D341Med (cell line): ENCODE measurements around the gene CYP26B1.

Experiments
- DNase-seq: peaks from one replicate; pipeline ENCODE4 v3.0.0; 2012; ENCODE audit warnings: low spot score

Gene CYP26B1

GRCh38 chr2:72141032-72141645 lies 6.5 kb downstream of the CYP26B1 start:
- no peak for DNase-seq

DNA sequence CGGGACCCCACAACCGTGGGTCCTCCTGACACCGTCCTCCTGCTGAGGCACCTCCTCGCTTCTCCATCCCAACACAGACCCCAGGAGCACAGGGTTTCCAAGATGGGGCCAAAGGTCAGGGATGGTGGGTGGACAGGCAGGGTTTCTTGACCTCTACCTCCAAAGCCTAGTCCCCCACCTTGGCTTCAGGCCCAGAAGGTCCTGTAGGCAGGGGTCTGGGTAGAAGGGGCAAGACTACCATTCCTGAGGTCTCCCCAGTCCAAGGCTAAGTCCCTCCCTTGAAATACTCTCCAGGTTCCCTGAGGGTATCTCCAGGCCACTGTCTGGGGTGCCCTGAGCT lies 7.1 kb downstream of the CYP26B1 start:
- no peak for DNase-seq

- DNase-seq: no peak
These were observed 7.6 kb downstream of the CYP26B1 start for GRCh38 chr2:72139874-72140620.

- DNase-seq: no peak
These were observed 8.2 kb downstream of the CYP26B1 start for GRCh38 chr2:72139471-72139873.

DNA sequence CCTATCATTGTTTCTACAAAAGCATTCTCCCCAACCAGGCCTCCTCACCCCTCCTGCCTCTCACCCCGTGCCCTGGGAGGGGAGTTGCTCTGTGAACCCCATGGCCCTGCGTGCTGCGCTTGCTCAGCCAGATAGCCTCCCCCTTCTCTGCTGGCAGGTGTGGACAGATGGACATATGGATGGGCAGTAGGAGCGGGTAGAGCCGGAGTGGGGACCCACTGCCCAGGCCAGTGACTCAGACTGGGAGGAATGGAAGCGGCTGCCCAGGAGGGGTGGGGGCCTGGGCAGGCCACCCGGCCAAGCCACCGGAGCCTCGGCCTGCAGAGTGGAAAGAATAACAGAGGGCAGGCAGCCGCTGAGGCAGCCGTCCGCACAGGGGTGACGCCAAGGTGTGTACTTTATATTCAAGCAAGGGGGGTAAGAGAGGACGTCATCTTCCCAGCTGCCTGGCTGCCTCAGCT lies 8.7 kb downstream of the CYP26B1 start:
- no peak for DNase-seq

DNA sequence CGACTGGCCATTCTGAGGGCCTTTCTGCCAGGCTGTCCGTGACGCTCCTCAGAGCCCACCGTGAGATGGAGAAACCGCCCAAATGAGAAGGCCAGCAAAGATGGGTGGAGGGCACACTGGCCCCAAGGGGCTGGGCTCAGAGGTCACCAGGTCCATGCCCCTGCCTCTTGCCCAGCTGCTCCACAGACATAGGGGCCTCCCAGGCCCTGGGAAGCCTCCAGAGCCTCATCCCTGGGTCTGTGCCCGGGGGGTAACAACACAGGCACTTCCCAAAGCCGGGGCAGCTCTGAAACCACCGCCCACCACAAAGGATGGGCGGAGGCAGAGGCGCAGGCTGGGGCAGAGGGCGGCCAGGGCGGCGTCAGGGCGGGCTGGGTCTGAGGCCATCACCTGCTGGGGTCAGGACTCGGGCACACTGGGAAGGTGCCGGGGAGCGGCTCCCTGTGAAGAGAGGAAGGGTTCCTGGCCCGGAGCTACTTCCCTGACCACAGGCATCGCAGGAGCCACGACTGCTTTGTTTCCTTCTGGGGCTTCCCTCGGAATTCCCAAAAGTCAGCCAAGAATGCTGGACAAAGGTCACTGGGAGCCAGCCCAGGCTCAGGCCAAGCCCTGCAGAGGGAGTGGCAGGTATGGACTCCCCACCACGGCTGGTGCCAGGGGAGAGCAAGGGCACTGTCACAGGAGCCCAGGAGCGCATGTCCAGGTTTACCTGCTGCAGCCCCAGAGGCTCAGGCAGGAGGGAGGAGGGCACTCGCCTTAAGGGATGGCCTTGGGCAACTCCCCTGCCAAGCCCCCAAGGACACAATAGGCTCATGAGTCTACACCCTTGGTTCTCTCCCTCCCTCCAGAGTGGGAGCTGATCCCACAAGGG lies 9.4 kb downstream of the CYP26B1 start:
- no peak for DNase-seq

- DNase-seq: peak; percentile 80
These were observed 10.1 kb downstream of the CYP26B1 start for GRCh38 chr2:72137498-72138010.

- no peak for DNase-seq
These were observed 10.6 kb downstream of the CYP26B1 start for GRCh38 chr2:72136933-72137497.

DNA sequence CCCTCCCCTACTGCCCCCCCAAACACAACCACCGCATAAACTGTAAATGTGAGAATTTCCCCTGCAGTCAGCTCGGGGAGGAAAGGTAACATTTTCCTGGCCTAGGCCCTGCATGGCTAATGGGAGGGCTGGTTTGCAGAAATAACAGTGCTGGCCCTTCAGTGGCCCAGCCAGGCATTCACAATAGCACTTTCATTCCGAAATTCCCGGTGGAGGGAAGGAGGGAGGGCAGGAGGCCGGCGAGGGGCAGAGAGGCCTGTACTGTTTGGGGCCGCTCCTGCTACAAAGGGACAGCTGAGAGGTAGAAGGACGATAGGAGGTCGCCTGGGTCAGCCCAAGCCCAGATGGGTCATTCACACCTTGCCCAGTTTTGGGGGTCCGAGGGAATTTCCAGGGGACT lies 11.3 kb downstream of the CYP26B1 start:
- no peak for DNase-seq

- DNase-seq: no peak
These were observed 11.7 kb downstream of the CYP26B1 start for GRCh38 chr2:72135921-72136320.

DNA sequence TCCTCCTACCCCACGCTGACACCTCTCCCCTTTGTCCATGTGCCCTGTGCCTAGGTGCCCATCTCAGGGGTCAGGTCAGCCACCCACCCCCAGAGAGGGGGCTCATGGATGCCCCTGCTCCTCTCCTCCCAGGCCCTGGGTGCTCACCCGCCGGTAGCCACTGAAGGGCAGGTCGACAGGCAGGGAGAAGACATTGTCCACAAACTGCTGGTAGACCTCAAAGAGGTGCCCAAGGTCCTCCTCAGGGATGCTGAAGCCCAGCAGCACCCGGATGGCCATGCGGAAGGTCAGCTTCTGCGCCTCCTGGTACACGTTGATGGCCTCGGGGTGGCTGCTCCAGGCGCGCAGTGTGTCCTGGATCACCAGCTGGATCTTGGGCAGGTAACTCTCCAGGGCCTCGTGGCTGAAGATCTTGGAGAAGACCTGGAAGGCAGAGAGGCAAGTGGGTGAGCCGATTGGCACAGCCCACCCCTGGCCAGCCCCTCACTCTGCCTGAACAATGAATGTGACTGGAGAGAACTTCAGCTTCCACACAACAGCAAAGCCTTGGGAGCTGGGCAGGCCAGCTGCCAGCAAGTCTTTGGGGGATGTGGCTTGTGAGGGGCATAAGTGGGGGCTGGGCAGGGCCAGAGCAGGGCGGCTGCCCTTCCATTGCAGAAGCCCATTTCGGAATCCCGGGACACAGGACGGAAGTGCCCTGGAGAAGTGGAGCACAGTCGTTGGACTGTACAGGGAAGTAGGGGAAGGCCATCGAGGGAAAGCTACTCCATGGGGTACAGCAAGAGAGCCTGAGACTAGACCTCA lies 12.5 kb downstream of the CYP26B1 start:
- no peak for DNase-seq

- DNase-seq: no peak
These were observed 13.2 kb downstream of the CYP26B1 start for GRCh38 chr2:72134408-72134996.

- DNase-seq: no peak
These were observed 13.8 kb downstream of the CYP26B1 start for GRCh38 chr2:72133721-72134407.

- DNase-seq: no peak
These were observed 14.5 kb downstream of the CYP26B1 start for GRCh38 chr2:72132981-72133720.

DNA sequence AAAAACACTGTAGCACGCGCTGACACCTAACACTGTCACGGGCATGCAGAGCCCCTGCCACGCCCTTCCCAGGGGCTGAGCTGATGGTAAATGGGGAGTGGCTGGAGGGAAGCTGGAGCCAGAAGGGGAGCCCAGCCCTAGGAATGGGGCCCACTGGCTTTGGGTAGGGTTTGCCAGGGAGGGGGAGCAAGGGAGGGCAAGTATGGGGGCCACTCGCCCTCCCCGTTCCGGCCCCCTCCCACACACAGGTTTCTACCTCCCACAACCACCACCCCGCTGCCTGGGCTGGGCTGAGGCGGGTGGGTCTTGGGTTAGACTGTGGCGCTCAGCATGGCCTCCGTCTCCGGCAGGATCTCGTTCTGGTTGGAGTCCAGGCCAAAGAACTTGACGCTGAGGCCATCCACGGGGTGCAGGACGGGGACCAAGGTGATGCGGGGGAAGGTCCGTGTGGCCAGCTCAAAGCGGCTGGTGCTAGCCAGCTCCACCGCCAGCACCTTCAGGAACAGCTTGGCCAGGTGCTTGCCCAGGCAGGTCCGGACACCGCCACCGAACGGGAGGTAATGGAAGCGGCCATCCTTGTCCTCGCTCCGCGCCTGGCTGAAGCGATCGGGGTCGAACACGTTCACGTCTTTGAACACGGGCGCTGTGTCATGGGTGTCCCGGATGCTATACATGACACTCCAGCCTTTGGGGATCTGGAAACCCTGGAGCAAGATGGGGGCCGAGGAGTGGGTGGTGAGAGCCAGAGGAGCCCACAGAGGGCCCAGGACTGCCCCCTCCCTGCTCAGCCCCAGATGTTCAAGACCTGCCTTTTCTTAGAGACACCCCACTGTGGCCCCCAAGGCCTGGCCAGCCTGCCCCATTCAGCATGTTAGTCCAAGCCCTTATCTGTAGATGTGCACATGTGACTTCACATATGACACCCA lies 15.5 kb downstream of the CYP26B1 start:
- DNase-seq: no peak

DNA sequence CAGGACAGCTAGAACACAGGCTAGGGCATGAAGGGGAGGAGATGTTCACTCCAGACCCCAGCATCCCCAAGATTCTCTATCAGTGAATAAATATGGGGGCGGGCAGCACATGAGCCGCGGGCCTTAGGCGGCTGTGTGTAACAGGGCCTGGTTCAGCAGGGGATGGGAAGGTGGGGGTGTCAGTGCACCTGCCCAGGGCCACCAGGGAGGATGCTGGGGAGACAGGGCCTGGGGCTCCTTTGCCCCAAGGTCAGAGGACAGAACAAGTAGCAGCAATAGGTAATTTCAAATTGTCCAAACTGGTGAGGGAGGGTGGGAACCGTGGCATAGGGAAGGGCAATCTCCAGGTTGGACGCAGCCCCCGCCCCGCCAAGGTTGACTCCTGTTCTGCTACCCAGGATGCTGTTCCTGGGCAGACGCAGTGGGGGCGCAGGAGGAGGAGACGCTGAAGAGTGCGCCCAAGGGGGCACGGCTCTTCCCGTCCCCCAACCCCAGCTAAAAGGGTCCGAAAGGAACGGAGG lies 16.2 kb downstream of the CYP26B1 start:
- no peak for DNase-seq

- DNase-seq: no peak
These were observed 16.9 kb downstream of the CYP26B1 start for GRCh38 chr2:72130659-72131360.
